Activated CD8-positive, alpha-beta memory T cell treated with anti-CD3 and anti-CD28 coated beads, Interleukin-2, amount 10 ng/mL, durations not matched to agents 7 days and 5 days (primary cell): ENCODE measurements around the gene TOM1L2. TPM values are rescaled to one million over a fixed set of nuclear protein-coding genes. Genes with fewer than 3 reads are reported as not detected.

Source experiments
- ATAC-seq: fragments of 150-1000 bp; cut with Tn5 transposase; one replicate; pipeline ENCODE4 v1.10.0; 2021; ENCODE audit warnings: moderate library complexity
- CTCF ChIA-PET: fragments of 350-600 bp; sonication (Branson Sonifier 250); formaldehyde crosslinking; loops from one replicate; lab custom pipeline; 2021; ENCODE audit warnings: antibody characterized with exemption; lab: Charles Lee
- DNase-seq: peaks from one replicate; pipeline ENCODE4 v3.0.0-alpha.2; 2020
- H3K27ac Mint-ChIP-seq: one replicate; pipeline ENCODE4 v1.8.0; 2021; ENCODE audit warnings: mild to moderate bottlenecking, mixed read lengths
- H3K27me3 Mint-ChIP-seq: one replicate; pipeline ENCODE4 v1.8.0; 2021; ENCODE audit warnings: mixed read lengths
- H3K36me3 Mint-ChIP-seq: one replicate; pipeline ENCODE4 v1.8.0; 2021; ENCODE audit warnings: mild to moderate bottlenecking, mixed read lengths
- H3K4me1 Mint-ChIP-seq: one replicate; pipeline ENCODE4 v1.8.0; 2021; ENCODE audit warnings: mixed read lengths
- H3K4me3 Mint-ChIP-seq: one replicate; pipeline ENCODE4 v1.8.0; 2021; ENCODE audit warnings: mild to moderate bottlenecking, moderate library complexity, mixed read lengths
- H3K9me3 Mint-ChIP-seq: one replicate; pipeline ENCODE4 v1.8.0; 2022; ENCODE audit warnings: low read depth, mixed read lengths
- total RNA-seq, 2 experiments: library from RNA; stranded (reverse); gene quantifications; one replicate each; pipeline ENCODE4 v1.2.3, GENCODE V29; 2021

The TOM1L2 gene
- total RNA-seq, 2 experiments from 2014 or later, result 19.8 to 33.0 TPM

DNA sequence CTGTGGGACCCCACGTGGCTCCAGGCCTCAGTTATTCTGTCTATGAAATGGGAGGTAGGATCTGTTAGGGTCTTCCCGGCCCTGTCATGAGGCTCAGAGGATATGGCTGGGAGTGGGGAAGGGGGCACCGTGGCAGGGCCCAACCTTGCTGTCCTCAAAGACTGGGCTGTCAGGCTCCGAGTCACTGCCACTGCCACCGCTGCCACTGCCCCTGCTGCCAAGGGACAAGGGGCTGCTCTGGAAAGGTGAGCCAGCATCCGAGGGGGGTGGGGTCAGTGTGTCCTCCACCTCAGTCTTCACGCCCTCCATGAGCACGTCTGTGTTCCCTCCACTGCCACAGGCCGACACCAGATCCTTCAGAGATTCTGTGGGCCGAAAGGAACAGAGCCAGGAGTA is 154.7 kb downstream of the TOM1L2 start:
- no peak overlapping the region for H3K27ac Mint-ChIP-seq
- CTCF ChIA-PET, result interaction anchor here (0.8 to 4.0 kb wide), 3 partner anchors 12 to 43 kb away, joined by 3 to 19 read pairs (median 5); no protein-coding TSS in a partner anchor
- no peaks in the 10 kb centered on the region for H3K27me3 Mint-ChIP-seq
- no peak for ATAC-seq
- no peaks in the 10 kb centered on the region for H3K9me3 Mint-ChIP-seq
- H3K36me3 Mint-ChIP-seq, result peaks cover 40% of the 10 kb centered on the region
- H3K4me3 Mint-ChIP-seq, result no peak overlapping the region
- peaks cover 50% of the 10 kb centered on the region for H3K4me1 Mint-ChIP-seq
- DNase-seq, result no peak

DNA sequence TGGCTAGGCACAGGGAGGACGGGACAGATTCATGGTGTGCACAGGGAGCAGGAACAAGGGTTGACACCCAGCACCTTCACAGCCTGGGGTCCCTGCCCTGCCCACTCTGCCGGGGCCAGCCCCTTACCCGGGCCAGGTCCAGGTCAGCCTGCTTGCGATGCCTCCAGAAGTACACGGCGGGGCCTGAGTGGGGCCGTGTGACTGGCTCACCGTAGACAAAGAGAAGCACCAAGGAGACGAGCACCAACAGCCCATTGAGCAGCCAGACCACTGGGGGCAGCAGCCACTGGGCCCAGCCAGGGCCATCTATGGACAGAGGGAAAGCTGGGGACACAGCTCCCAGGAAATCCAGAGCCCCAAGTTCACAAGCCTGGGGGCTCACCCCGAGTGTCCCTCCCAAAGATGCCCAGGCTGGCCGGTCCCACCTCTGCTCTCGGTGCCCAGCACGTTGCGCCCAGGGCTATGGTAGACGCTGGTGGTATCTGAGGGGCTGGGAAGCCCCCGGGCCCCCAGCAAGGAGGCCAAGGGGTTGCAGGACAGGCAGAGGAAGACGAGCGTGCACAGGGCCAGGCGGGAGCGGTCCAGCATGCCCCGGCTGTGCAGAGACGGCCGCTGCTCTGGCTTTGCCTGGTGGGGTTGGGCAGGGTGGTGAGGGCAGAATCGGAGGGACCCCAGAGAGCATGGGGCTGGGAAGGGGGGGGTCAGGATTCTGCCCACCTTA is 155.2 kb downstream of the TOM1L2 start:
- H3K36me3 Mint-ChIP-seq, result peaks cover 40% of the 10 kb centered on the region
- H3K4me1 Mint-ChIP-seq, result peaks cover 49% of the 10 kb centered on the region
- no peak overlapping the region for H3K27ac Mint-ChIP-seq
- DNase-seq (no peak), ATAC-seq (no peak)
- H3K4me3 Mint-ChIP-seq, result no peak overlapping the region
- CTCF ChIA-PET, result interaction anchor here (4.0 kb wide), 1 partner anchor 38 kb away, joined by 19 read pairs; no protein-coding TSS in a partner anchor
- no peaks in the 10 kb centered on the region for H3K27me3 Mint-ChIP-seq
- H3K9me3 Mint-ChIP-seq, result no peaks in the 10 kb centered on the region

- CTCF ChIA-PET, result no interaction called here
- Mint-ChIP-seq H3K4me1 (peaks cover 47% of the 10 kb centered on the region), H3K9me3 (no peaks in the 10 kb centered on the region), H3K36me3 (peaks cover 41% of the 10 kb centered on the region), H3K4me3 (no peak overlapping the region), H3K27ac (no peak overlapping the region), H3K27me3 (no peaks in the 10 kb centered on the region)
- DNase-seq, result no peak
- no peak for ATAC-seq
Observed at GRCh38 chr17:17816240-17816814, 155.9 kb downstream of the TOM1L2 start.

DNA sequence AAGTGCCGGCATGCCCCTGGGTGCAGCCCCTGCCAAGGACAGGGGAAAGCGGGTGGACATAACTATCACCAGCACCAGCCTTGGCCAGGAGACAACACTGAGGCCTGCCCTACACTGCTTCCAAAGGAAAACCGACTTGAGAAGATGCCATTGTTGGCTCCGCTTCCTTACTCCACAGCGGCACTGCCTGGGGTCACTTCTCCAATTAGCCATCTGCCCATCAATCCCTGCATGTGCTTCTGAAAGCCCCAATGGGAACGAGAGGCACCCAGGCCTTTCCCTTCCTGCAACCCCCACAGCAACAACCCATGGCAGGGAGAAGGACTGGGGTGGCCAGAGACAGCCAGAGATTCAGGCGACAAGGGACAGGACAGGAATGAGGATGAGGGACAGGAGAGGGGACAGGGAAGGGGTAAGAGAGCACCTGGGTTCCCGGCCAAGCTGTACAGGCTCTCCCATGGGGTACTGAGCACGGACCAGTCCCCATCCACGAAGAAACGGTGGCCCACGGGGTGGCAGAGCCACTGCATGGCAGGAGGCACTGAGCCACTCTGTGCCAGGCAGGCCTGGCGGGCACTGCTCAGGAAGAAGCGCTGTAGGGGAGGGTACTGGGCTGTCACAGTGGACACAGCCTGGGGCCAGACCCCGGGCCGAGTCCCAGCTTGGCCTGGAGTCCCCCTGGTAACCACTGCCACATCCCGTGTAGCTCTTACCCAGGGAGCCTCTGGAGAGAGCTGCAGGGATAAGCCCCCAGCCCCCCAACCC is 156.6 kb downstream of the TOM1L2 start:
- no peak overlapping the region for H3K27ac Mint-ChIP-seq
- no peak for DNase-seq
- H3K36me3 Mint-ChIP-seq, result peaks cover 41% of the 10 kb centered on the region

DNA sequence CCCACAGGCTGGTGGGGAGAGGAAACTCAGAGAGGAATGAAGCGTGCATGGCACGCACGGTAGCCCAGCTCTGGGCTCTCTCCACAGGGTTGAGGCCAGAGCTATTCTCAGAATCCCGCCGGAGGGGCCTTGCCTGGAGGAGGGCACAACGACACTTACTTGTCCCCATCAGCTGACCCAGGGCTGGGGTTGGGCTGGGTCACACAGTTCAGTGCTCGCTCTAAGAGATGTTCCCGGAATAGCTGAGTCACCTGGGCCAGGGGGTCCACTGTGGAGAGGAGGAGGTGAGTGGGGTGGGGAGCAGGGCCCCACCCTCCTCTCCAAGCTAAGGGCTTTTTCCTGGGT is 157.2 kb downstream of the TOM1L2 start:
- peak overlapping the region; percentile 24 for H3K27ac Mint-ChIP-seq
- H3K4me1 Mint-ChIP-seq, result peaks cover 34% of the 10 kb centered on the region
- H3K36me3 Mint-ChIP-seq, result peaks cover 42% of the 10 kb centered on the region
- no peak overlapping the region for H3K4me3 Mint-ChIP-seq
- H3K27me3 Mint-ChIP-seq, result no peaks in the 10 kb centered on the region
- H3K9me3 Mint-ChIP-seq, result no peaks in the 10 kb centered on the region
- DNase-seq, result no peak
- ATAC-seq, result no peak
- CTCF ChIA-PET, result interaction anchor here (1.1 to 5.3 kb wide), 4 partner anchors 10 to 47 kb away, joined by 3 to 66 read pairs (median 4); partner anchors contain the start of gene SREBF1

More for the DNA sequence above, 156.6 kb downstream of the TOM1L2 start:
- CTCF ChIA-PET, result interaction anchor here (1.2 to 5.3 kb wide), 3 partner anchors 9 to 46 kb away, joined by 3 to 66 read pairs (median 4); partner anchors contain the start of gene SREBF1
- Mint-ChIP-seq H3K4me3 (no peak overlapping the region), H3K4me1 (peaks cover 39% of the 10 kb centered on the region), H3K27me3 (no peaks in the 10 kb centered on the region), H3K9me3 (no peaks in the 10 kb centered on the region)
- ATAC-seq, result no peak

DNA sequence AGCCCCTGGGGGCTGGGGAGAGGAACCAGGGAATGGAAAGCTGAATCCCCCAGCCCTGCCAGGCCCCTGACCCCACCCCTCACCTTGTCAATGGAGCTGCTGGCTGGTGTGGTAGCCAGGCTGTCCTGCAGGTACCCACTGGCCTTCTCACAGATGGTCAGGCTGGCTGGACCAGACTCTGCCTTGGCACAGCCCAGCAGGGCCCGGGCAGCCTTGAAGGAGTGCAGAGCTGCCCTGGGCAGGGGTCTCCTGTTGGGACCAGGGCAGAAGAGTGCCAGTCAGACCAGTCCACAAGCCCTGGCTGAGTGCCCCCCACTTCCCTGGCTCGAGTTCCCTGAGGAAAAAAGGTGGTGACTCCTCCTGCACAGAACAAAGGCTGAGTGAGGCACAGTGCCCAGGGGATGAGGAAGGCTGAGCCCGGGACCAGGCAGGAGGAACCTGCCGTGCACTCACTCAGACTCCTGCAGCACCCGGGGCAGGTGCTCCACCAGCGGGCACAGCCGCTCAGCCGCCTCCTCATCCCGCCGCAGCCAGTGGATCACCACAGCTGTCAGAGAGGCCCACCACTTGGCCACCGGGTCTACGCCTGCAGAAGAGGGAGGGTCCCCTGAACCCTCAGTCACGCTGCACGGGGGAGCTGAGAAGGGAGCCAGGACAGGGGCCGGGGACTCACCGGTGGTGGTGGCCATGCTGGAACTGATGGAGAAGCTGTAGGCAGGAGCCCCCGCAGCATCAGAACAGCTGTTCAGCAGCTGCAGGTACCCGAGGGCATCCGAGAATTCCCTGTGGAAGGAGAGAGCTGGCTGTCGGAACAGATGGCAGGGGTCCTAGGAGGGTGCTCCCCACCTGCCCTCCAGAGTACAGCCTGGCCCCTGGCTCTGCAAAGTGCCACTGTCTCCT is 157.8 kb downstream of the TOM1L2 start:
- Mint-ChIP-seq H3K27ac (peak overlapping the region; percentile 24), H3K4me1 (peaks cover 27% of the 10 kb centered on the region)
- no peak for DNase-seq

GRCh38 chr17:17813725-17814095 is 158.5 kb downstream of the TOM1L2 start:
- H3K27ac Mint-ChIP-seq, result no peak overlapping the region
- peaks cover 27% of the 10 kb centered on the region for H3K4me1 Mint-ChIP-seq
- ATAC-seq, result no peak
- no peaks in the 10 kb centered on the region for H3K27me3 Mint-ChIP-seq
- CTCF ChIA-PET, result interaction anchor here (0.7 to 5.6 kb wide), 7 partner anchors 8 to 106 kb away, joined by 3 to 66 read pairs (median 8); no protein-coding TSS in a partner anchor
- no peak for DNase-seq
- H3K9me3 Mint-ChIP-seq, result no peaks in the 10 kb centered on the region
- peaks cover 32% of the 10 kb centered on the region for H3K36me3 Mint-ChIP-seq
- no peak overlapping the region for H3K4me3 Mint-ChIP-seq

More for the DNA sequence above, 157.8 kb downstream of the TOM1L2 start:
- H3K27me3 Mint-ChIP-seq, result no peaks in the 10 kb centered on the region
- H3K9me3 Mint-ChIP-seq, result no peaks in the 10 kb centered on the region
- CTCF ChIA-PET, result interaction anchor here (1.1 to 5.6 kb wide), 7 partner anchors 7 to 48 kb away, joined by 3 to 66 read pairs (median 4); partner anchors contain the start of gene SREBF1
- H3K36me3 Mint-ChIP-seq, result peaks cover 37% of the 10 kb centered on the region
- H3K4me3 Mint-ChIP-seq, result no peak overlapping the region
- no peak for ATAC-seq

- peaks cover 25% of the 10 kb centered on the region for H3K4me1 Mint-ChIP-seq
- DNase-seq (no peak), ATAC-seq (no peak)
- H3K36me3 Mint-ChIP-seq, result peaks cover 27% of the 10 kb centered on the region
- H3K27me3 Mint-ChIP-seq, result no peaks in the 10 kb centered on the region
- no peak overlapping the region for H3K27ac Mint-ChIP-seq
- H3K4me3 Mint-ChIP-seq, result no peak overlapping the region
- CTCF ChIA-PET, result interaction anchor here (0.6 to 5.6 kb wide), 23 partner anchors 8 to 133 kb away, joined by 3 to 66 read pairs (median 5); partner anchors contain the start of gene RAI1
- H3K9me3 Mint-ChIP-seq, result no peaks in the 10 kb centered on the region
Observed at GRCh38 chr17:17813055-17813724, 159.0 kb downstream of the TOM1L2 start.

GRCh38 chr17:17812211-17813054 is 159.8 kb downstream of the TOM1L2 start:
- ATAC-seq (peak; percentile 37), DNase-seq (peak; percentile 73)
- Mint-ChIP-seq H3K4me3 (no peak overlapping the region), H3K27ac (no peak overlapping the region), H3K36me3 (peaks cover 22% of the 10 kb centered on the region), H3K27me3 (no peaks in the 10 kb centered on the region), H3K4me1 (peaks cover 25% of the 10 kb centered on the region), H3K9me3 (no peaks in the 10 kb centered on the region)
- CTCF ChIA-PET, result interaction anchor here (0.6 to 5.6 kb wide), 28 partner anchors 9 to 221 kb away, joined by 3 to 66 read pairs (median 5); partner anchors contain the start of genes RAI1 and SREBF1

DNA sequence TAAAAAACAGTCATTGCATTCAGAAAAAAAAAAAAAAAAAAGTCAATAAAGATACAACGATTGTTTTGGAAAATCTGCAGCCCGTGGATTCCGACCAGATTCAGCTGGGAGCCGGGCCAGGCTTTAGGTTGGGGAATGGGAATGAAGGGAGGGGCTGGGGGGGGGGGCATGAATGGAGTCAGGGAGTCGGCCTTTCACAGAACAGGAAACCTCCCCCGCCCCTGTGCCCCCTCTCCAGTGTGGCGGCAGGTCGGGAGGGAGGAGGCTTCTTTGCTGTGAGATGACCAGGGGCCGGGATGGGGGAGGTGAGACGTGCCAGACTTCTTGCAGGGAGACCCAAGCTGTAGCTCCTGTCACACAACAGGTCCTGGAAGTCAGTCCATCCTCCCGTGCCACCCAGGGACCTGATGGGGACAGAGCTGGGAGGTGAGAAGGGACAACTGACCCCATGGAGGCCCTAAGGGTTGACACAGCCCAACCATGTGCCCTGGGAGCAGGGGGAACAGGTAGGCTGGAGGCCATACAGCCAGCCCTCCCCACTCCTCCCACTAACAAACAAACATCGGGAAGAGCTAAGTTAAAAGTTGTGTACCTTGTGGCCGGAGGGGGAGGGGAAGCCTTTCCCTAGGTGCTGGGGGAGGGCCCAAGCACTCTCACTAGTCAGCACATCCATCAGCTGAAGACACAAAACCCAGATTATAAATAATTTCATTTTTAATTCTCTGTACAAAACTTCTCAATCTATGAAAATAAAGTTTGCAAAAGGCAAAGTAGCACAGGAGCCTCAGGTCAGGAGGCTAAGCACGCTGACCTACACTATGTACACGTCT is 160.6 kb downstream of the TOM1L2 start:
- Mint-ChIP-seq H3K4me1 (peaks cover 25% of the 10 kb centered on the region), H3K27me3 (no peaks in the 10 kb centered on the region), H3K4me3 (no peak overlapping the region), H3K36me3 (peaks cover 18% of the 10 kb centered on the region), H3K9me3 (no peaks in the 10 kb centered on the region), H3K27ac (no peak overlapping the region)
- DNase-seq (no peak), ATAC-seq (no peak)
- CTCF ChIA-PET, result interaction anchor here (1.0 to 5.6 kb wide), 23 partner anchors 8 to 222 kb away, joined by 3 to 66 read pairs (median 5); partner anchors contain the start of genes DRC3, RAI1, SREBF1 and TOM1L2
